D721Med (cell line): ENCODE results near the gene CELF5.
"Not testable (repeated sequence)": the region's sequence is repeated elsewhere in the genome, so short reads cannot be mapped to it uniquely, and the experiment has no call there.

Source experiments
- DNase-seq: peaks from one replicate; pipeline ENCODE4 v3.0.0; 2011; ENCODE audit warnings: low spot score; ENCODE audit not compliant: insufficient read length
- FAIRE-seq: peaks from 2 replicates; lab custom pipeline; 2011; peaks lifted over from hg19 to GRCh38; lab: Jason Lieb, UNC
- CTCF ChIP-seq: IDR thresholded peaks from 2 replicates; pipeline ENCODE4 v1.5.1; 2012; ENCODE audit warnings: mild to moderate bottlenecking, control low read depth; ENCODE audit not compliant: insufficient read depth; ENCODE audit errors: missing control alignments

Gene CELF5

GRCh38 chr19:3295581-3295980, 71.1 kb downstream of the CELF5 start:
- no peak for TF ChIP-seq CTCF
- DNase-seq = no peak
- FAIRE-seq = no peak

- DNase-seq (no peak), FAIRE-seq (no peak)
Measured at GRCh38 chr19:3296034-3296433, 71.6 kb downstream of the CELF5 start.

GRCh38 chr19:3296446-3296845, 72.0 kb downstream of the CELF5 start:
- FAIRE-seq (no peak), DNase-seq (no peak)
- no peak for TF ChIP-seq CTCF

More at GRCh38 chr19:3296034-3296433, 71.6 kb downstream of the CELF5 start:
- TF ChIP-seq CTCF = no peak

- FAIRE-seq = no peak
- TF ChIP-seq CTCF = no peak
- DNase-seq = no peak
Measured at GRCh38 chr19:3298853-3299449, 74.5 kb downstream of the CELF5 start.

- not testable (repeated sequence) for FAIRE-seq, DNase-seq
Measured at GRCh38 chr19:3300566-3300965, 76.1 kb downstream of the CELF5 start.

- TF ChIP-seq CTCF = no peak
- DNase-seq = no peak
- FAIRE-seq = no peak
Measured at GRCh38 chr19:3302755-3303154, 78.3 kb downstream of the CELF5 start.

GRCh38 chr19:3304871-3305423, 80.5 kb downstream of the CELF5 start:
- FAIRE-seq = no peak
- no peak for DNase-seq
- TF ChIP-seq CTCF = peak; percentile 94
